HG03064 (cell line): ENCODE results near the gene ZSCAN31.
"Not testable (repeated sequence)": the region's sequence is repeated elsewhere in the genome, so short reads cannot be mapped to it uniquely, and the experiment has no call there.

Experiments used
- ATAC-seq: cut with Tn5 transposase; IDR thresholded peaks from one replicate; pipeline ENCODE4 v1.9.1; 2021; ENCODE audit warnings: low read depth; ENCODE audit not compliant: unreplicated experiment

Gene ZSCAN31

GRCh38 chr6:28323813-28324424 lies 12.0 kb downstream of the ZSCAN31 start:
- ATAC-seq: no peak

- no peak for ATAC-seq
Observed at GRCh38 chr6:28322661-28323060, 13.3 kb downstream of the ZSCAN31 start.

GRCh38 chr6:28317866-28318265 lies 18.1 kb downstream of the ZSCAN31 start:
- not testable (repeated sequence) for ATAC-seq

- ATAC-seq: no peak
Observed at GRCh38 chr6:28315628-28316027, 20.3 kb downstream of the ZSCAN31 start.

GRCh38 chr6:28312939-28313338 lies 23.0 kb downstream of the ZSCAN31 start:
- no peak for ATAC-seq

GRCh38 chr6:28311139-28311823 lies 24.7 kb downstream of the ZSCAN31 start:
- ATAC-seq: no peak

- ATAC-seq: not testable (repeated sequence)
Observed at GRCh38 chr6:28306363-28306762, 29.6 kb downstream of the ZSCAN31 start.

- ATAC-seq: peak; percentile 77
Observed at GRCh38 chr6:28303570-28303969, 32.4 kb downstream of the ZSCAN31 start.

- no peak for ATAC-seq
Observed at GRCh38 chr6:28296520-28297060, 39.4 kb downstream of the ZSCAN31 start.

- no peak for ATAC-seq
Observed at GRCh38 chr6:28295326-28295725, 40.6 kb downstream of the ZSCAN31 start.

GRCh38 chr6:28291573-28291972 lies 44.4 kb downstream of the ZSCAN31 start:
- no peak for ATAC-seq

- ATAC-seq: no peak
Observed at GRCh38 chr6:28282926-28283325, 53.0 kb downstream of the ZSCAN31 start.

- ATAC-seq: peak; percentile 81
Observed at GRCh38 chr6:28281288-28282064, 54.5 kb downstream of the ZSCAN31 start, which contains the start of gene PGBD1. PGBD1 (plus strand) TSS chr6:28281572; CDS start chr6:28283814, 2,242 bp downstream.

- no peak for ATAC-seq
Observed at GRCh38 chr6:28280595-28281287, 55.2 kb downstream of the ZSCAN31 start.

- no peak for ATAC-seq
Observed at GRCh38 chr6:28277746-28278145, 58.2 kb downstream of the ZSCAN31 start.

GRCh38 chr6:28274888-28275287 lies 61.1 kb downstream of the ZSCAN31 start:
- ATAC-seq: no peak
